ENCODE results near the gene GNG8. TPM values are rescaled to one million over a fixed set of nuclear protein-coding genes. Genes with fewer than 3 reads are reported as not detected.

Gene GNG8
- total RNA-seq, 1 experiment from 2014 or later = not detected

DNA sequence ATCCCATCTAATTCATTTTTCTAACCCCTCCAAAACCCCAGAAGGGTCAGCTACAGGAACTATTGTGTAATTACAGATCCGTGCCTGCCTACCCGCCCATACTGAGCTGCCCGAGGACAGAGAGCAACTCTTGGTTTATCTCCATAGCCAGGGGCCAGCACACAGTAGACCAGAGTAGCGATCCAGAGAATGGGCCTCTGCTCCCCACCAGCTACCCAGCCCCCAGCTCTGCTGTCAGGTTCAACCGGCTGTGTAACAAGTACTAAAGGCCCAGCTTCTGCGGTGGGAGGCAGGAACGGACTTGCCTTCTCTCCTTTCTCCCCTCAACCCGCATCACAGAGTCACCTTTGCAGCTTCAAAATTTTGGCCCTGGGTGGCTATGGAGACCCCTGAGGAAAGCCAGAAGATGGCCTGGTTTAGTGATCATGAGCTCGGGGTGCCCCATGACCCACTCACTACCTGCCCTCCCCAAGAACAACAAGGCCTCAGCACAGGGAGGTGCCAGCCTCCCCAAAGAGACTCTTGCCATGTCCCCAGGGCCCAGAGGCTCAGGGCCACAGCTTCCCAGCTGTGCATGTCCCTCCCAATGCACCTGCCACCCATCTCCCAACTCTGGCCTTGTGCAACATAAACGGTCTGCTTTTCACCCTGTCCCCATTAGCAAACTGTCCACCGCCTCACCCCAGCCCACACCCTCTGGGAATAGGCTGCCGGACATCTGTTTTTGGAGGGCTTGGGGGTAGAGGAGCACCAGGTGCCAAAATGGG, 29.1 kb downstream of the GNG8 start:
- Histone ChIP-seq H3K4me3 (ENCODE audit: low read depth in 2 of 2, low read length in 2 of 2) (no peak overlapping the region), H3K27ac (ENCODE audit: low read length) (no peak overlapping the region), H3K9me3 (ENCODE audit: control insufficient read depth, insufficient read depth, low read depth, low read length) (no peaks in the 10 kb centered on the region), H3K27me3 (ENCODE audit: control insufficient read depth, insufficient read depth, low read length) (no peaks in the 10 kb centered on the region), H3K36me3 (ENCODE audit: control insufficient read depth, insufficient read depth, low read length) (peaks cover 5% of the 10 kb centered on the region), H3K4me1 (ENCODE audit: control insufficient read depth, insufficient read depth, low read length) (peaks cover 14% of the 10 kb centered on the region)
- TF ChIP-seq TCF7L2 (IDR thresholded peaks at IDR 0.05; ENCODE audit: low read depth, low read length) = no peak
- TF ChIP-seq, protein P1, sequence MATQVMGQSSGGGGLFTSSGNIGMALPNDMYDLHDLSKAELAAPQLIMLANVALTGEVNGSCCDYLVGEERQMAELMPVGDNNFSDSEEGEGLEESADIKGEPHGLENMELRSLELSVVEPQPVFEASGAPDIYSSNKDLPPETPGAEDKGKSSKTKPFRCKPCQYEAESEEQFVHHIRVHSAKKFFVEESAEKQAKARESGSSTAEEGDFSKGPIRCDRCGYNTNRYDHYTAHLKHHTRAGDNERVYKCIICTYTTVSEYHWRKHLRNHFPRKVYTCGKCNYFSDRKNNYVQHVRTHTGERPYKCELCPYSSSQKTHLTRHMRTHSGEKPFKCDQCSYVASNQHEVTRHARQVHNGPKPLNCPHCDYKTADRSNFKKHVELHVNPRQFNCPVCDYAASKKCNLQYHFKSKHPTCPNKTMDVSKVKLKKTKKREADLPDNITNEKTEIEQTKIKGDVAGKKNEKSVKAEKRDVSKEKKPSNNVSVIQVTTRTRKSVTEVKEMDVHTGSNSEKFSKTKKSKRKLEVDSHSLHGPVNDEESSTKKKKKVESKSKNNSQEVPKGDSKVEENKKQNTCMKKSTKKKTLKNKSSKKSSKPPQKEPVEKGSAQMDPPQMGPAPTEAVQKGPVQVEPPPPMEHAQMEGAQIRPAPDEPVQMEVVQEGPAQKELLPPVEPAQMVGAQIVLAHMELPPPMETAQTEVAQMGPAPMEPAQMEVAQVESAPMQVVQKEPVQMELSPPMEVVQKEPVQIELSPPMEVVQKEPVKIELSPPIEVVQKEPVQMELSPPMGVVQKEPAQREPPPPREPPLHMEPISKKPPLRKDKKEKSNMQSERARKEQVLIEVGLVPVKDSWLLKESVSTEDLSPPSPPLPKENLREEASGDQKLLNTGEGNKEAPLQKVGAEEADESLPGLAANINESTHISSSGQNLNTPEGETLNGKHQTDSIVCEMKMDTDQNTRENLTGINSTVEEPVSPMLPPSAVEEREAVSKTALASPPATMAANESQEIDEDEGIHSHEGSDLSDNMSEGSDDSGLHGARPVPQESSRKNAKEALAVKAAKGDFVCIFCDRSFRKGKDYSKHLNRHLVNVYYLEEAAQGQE (IDR thresholded peaks at IDR 0.05; ENCODE audit: insufficient read depth in 1 of 2, low read depth in 2 of 2, low read length in 1 of 2) = no peak
- no peak for TF ChIP-seq POLR2AphosphoS5 (IDR thresholded peaks at IDR 0.05; ENCODE audit: low read depth, low read length)
- no peak for TF ChIP-seq SIN3A (IDR thresholded peaks at IDR 0.05; ENCODE audit: borderline replicate concordance, insufficient read depth, low read depth, low read length)
- TF ChIP-seq, protein P2, sequence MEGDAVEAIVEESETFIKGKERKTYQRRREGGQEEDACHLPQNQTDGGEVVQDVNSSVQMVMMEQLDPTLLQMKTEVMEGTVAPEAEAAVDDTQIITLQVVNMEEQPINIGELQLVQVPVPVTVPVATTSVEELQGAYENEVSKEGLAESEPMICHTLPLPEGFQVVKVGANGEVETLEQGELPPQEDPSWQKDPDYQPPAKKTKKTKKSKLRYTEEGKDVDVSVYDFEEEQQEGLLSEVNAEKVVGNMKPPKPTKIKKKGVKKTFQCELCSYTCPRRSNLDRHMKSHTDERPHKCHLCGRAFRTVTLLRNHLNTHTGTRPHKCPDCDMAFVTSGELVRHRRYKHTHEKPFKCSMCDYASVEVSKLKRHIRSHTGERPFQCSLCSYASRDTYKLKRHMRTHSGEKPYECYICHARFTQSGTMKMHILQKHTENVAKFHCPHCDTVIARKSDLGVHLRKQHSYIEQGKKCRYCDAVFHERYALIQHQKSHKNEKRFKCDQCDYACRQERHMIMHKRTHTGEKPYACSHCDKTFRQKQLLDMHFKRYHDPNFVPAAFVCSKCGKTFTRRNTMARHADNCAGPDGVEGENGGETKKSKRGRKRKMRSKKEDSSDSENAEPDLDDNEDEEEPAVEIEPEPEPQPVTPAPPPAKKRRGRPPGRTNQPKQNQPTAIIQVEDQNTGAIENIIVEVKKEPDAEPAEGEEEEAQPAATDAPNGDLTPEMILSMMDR (IDR thresholded peaks at IDR 0.05) = no peak
- ChIA-PET CTCF (no interaction called here), POLR2A (no interaction called here)
- DNase-seq (ENCODE audit: low read depth, low spot score) (no peak), ATAC-seq (no peak)
- intact Hi-C loops (cut with micrococcal nuclease; ENCODE audit: unreplicated experiment) = no loop called here
- BruUV-seq (replicated peaks) = no TSS peak
- in situ Hi-C loops (cut with HindIII; ENCODE audit: low pct_unique_long_range_greater_than_20kb, low sequenced_read_pairs) = no loop called here

DNA sequence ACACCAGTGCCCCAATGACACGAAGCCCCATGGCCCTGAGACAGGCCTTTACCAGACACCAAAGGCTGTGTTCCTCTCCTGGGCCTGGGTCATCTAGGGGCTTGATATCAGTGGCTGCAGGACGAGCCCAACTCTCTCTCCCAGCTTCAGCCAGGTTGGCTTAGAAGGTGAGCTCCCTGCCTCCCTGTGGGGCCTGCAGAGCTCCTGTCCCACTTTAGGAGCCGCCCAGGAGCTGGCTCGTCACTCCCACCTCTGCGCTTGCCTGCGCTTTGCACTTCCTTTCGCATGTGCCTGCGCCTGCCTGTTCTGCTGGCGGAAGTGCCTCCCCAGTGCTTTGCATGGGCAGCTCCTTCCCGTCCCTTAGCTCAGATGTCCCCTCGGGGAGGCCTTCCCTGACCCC, 30.0 kb downstream of the GNG8 start:
- ChIA-PET CTCF (no interaction called here), POLR2A (no interaction called here)
- Histone ChIP-seq H3K36me3 (ENCODE audit: control insufficient read depth, insufficient read depth, low read length) (peaks cover 5% of the 10 kb centered on the region), H3K27me3 (ENCODE audit: control insufficient read depth, insufficient read depth, low read length) (no peaks in the 10 kb centered on the region), H3K9me3 (ENCODE audit: control insufficient read depth, insufficient read depth, low read depth, low read length) (no peaks in the 10 kb centered on the region), H3K27ac (ENCODE audit: low read length) (no peak overlapping the region), H3K4me3 (ENCODE audit: low read depth in 2 of 2, low read length in 2 of 2) (no peak overlapping the region), H3K4me1 (ENCODE audit: control insufficient read depth, insufficient read depth, low read length) (peaks cover 14% of the 10 kb centered on the region)
- ATAC-seq = no peak
- BruUV-seq (replicated peaks) = no TSS peak
- DNase-seq (ENCODE audit: low read depth, low spot score) = no peak
- intact Hi-C loops (cut with micrococcal nuclease; ENCODE audit: unreplicated experiment) = no loop called here
- TF ChIP-seq TCF7L2 (IDR thresholded peaks at IDR 0.05; ENCODE audit: low read depth, low read length) (no peak), SIN3A (IDR thresholded peaks at IDR 0.05; ENCODE audit: borderline replicate concordance, insufficient read depth, low read depth, low read length) (no peak), POLR2AphosphoS5 (IDR thresholded peaks at IDR 0.05; ENCODE audit: low read depth, low read length) (no peak)
- TF ChIP-seq, protein P1 (IDR thresholded peaks at IDR 0.05; ENCODE audit: insufficient read depth in 1 of 2, low read depth in 2 of 2, low read length in 1 of 2) = no peak
- TF ChIP-seq, protein P2 (IDR thresholded peaks at IDR 0.05) = no peak
- in situ Hi-C loops (cut with HindIII; ENCODE audit: low pct_unique_long_range_greater_than_20kb, low sequenced_read_pairs) = no loop called here
